GM21529 (cell line): Measurements from ENCODE around the gene TECR.
A peak's percentile ranks its signal among the peaks of the same experiment; 100 is the strongest.
"Not testable (repeated sequence)": the region's sequence is repeated elsewhere in the genome, so short reads cannot be mapped to it uniquely, and the experiment has no call there.

Source experiments
- ATAC-seq: cut with Tn5 transposase; IDR thresholded peaks from one replicate; pipeline ENCODE4 v1.9.1; 2021; ENCODE audit not compliant: unreplicated experiment

The TECR gene

GRCh38 chr19:14580623-14581237, 51.3 kb downstream of the TECR start:
- no peak for ATAC-seq

- ATAC-seq: no peak
Observed at GRCh38 chr19:14582894-14583340, 53.5 kb downstream of the TECR start, which contains the start of gene CLEC17A. TSS of gene CLEC17A (plus strand) at chr19:14583084. CDS start at chr19:14583161, 77 bp downstream.

DNA sequence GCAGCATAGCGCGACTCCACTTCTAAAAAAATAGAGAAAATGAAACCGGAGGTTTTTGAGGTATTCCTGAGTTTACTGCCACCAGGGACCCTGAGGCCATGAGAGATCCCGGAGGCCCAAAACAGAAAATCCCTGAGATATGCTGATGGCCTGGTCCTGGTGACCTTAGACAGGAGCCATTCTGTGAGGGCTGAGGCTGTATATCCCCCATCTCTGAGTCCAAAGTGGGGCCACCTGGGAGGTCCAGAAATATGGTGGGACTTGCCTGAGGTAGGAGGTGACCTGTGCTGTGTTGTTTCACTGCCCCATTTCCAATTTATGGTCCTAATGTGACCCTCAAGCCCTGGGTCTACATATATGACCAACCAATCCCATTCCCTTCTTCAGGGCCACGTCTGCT, 55.0 kb downstream of the TECR start:
- ATAC-seq: not testable (repeated sequence)

DNA sequence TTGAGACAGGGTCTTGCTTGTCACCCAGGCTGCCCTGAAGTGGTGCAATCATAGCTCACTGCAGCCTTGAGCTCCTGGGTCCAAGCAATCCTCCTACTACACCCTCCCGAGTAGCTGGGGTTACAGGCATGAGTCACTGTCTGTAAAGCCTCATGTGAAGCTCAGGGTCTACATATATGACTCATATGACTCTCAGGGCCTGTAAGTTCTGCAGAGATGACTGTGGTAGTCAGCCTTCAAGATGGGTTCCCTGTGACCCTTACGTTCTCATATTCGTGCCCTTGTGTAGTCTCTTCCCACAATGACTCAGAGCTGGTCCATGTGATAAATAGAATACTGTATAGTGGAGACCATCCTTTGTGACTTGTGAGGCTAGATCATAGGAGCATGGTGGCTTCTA, 55.8 kb downstream of the TECR start:
- peak; percentile 64 for ATAC-seq

- ATAC-seq: not testable (repeated sequence)
Observed at GRCh38 chr19:14589433-14589832, 60.0 kb downstream of the TECR start.

GRCh38 chr19:14595558-14595957, 66.2 kb downstream of the TECR start:
- no peak for ATAC-seq

DNA sequence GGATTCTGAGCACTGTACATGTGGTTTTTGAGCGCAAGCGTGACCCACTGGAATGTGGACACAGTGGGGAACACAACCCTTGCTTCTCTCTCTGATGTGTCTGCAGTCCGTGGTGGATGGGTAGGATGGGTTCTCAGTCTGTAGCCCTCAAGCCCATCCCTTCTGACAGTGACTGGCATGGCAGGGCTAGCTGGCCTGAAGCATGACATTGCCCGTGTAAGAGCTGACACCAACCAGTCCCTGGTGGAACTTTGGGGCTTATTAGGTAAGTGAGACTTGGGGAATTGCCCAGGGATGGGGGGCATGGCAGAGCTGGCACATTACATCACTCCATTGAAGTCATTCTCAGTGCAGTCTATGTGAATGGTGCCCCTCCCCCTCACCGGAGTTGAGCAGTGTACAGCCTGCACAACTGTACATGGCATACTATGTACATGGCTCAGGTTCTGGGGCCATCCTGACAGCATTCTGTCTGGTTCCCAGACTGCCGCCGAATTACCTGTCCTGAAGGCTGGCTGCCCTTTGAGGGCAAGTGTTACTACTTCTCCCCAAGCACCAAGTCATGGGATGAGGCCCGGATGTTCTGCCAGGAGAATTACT, 70.3 kb downstream of the TECR start:
- no peak for ATAC-seq

GRCh38 chr19:14603990-14604387, 74.6 kb downstream of the TECR start:
- ATAC-seq: peak; percentile 77

DNA sequence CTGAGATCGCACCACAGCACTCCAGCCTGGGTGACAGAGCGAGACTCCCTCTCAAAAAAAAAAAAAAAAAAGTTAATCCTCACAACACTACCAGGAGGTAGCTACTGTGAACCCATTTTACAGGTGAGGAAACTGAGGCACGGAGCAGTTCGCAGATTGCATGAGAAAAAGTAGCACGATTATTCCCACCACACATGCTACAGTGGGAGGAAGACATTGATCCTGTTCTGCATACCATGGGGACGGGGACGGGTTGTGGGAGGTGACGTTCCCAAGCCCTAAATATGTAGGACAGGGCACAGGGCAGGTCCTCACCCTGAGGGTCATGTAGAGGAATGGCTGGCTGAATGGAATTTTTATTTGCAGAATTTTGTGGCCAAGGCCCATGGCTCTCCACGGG, 77.2 kb downstream of the TECR start:
- no peak for ATAC-seq

GRCh38 chr19:14611051-14611450, 81.7 kb downstream of the TECR start:
- no peak for ATAC-seq

- ATAC-seq: not testable (repeated sequence)
Observed at GRCh38 chr19:14612242-14612641, 82.8 kb downstream of the TECR start.

GRCh38 chr19:14612657-14613056, 83.3 kb downstream of the TECR start:
- ATAC-seq: no peak

GRCh38 chr19:14613399-14614098, 84.2 kb downstream of the TECR start:
- not testable (repeated sequence) for ATAC-seq

DNA sequence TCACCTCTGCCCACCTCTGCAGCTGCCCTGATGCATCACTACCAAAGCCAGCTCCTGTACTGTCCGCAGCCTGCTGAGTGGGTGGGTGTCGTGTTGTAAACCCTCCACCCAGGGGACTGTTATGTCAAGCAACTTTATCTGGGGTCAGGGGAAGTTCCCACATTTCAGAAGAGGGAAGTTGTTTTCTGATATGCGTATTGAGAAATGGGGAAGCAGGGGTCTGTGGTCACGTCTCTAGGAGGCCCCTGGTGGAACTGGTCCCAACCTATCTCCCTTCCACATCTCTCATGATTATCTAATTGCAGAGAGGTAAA, 84.7 kb downstream of the TECR start:
- no peak for ATAC-seq
